ENCODE data around the gene PSPC1. TPM values are rescaled to one million over a fixed set of nuclear protein-coding genes. Genes with fewer than 3 reads are reported as not detected.

Gene PSPC1
- total RNA-seq, 1 experiment from 2014 or later, result 105 TPM

DNA sequence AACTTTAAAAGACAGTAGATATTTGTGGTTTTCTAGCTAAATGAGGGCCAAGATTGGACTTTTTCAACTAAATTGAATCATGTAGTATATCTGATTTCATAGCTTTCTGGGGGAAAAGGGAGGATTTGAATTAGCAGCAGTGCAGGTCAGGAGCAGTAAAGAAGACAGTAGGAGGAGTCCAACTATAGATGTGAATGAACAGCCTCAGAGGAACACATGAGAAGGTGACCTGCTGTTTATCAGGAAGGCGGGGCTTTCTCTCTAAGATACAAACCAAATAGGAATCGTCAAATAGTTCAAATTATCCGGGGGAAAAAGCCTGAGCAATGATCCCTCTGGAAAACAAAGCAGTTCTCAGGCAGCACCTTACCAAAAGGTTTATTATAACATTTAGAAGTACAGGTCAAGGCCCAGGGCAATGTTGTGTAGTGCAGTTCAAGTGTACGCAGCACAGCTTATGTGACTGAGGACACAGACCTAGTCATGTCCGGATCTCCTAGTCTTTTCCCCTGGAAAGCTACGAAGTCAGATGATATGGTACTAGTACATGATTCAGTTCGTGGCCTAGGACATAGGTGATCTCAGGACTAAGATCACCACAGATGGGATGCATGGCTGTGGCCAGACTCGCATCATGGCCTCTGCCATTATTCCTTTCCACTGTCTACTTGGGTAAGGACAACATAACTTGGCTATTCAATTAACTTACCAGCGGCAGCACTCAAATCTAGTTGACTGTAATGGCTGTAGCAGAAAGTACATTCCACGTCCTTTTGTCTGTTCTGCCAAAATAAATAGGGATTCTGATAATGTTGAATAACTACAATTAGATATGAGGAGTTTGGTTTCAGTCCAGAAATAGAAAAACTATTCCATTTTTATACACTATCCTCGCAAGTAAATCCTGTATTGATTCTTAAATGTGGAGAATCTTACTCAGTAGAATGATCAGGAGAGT, 109.0 kb downstream of the PSPC1 start:
- no peak for DNase-seq (ENCODE audit: low spot score)

DNA sequence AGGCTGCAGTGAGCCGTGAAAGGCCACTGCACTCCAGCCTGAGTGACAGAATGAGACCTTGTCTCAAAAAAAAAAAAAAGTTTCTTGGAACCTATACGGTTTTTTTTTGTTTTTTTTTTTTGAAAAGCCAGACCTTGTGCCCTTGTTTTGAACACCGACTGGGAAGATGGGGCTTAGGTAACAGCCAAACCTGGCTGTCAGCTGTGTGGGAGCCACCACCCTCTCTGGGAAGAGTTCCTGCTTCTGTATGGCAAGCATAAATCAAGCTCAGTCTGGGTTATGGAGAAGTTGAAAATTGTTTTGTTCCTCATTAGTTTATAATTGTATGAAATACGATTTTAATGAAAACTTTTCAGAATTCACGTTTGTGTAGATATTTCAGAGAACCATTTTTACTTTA, 109.8 kb downstream of the PSPC1 start:
- no peak for DNase-seq (ENCODE audit: low spot score)

DNA sequence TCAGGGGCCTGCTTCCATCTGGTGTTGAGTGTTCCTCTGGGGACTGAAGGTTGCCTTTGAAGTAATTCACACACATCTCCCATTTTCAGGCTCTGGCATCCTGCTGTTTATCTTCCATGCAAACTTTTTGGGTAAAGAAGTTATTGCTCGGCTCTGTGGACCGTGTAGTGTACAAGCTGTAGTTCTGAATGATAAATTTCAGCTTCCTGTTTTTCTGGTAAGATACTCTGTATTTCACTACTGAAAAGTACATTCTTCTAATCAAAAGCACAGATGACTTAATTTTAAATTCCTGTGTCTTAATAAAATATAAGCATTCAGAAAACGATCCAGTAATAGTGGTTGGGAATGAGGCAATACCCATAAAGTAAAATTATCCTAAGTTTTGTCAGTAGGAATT, 112.6 kb downstream of the PSPC1 start:
- no peak for DNase-seq (ENCODE audit: low spot score)

DNA sequence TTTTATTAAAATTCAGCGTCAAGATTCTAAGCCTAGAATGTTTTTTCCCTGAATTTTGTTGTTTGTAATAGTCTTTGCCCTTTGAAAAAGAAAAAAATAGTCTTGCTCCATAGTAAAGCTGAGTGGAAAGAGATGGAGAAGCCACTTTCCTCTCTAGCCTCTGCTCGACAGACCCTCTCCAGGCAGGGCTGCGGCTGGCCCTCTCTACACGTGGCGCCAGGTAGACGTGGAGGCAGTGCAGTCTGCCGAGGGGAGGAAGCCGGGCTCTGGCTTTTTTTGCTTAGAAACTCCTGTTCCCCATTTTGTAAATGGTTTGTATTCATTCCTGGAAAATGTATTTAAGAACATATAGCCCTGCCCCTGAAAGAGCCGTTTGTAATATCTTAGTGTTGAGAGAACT, 114.0 kb downstream of the PSPC1 start:
- DNase-seq (ENCODE audit: low spot score), result no peak

DNA sequence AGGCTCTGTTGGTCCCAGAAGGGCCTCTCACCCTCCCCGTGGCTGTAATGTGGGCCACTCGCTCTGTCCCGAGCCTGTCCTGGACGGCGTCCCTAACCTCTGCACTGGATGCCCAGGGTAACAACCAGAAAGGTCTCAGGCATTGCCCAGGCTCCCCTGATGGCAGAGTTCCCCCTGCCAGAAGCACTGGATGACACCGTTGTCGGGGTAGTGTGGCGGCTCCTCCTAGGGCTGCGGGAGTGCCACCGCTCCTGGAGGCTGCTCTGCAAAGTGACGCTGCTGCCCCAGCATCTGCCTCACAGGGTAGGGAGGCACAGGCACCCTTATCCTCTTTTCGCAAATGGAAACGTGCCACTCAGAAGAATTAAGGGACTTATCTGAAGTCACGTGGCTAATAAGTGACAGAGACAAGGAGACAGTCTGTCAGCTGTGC, 117.3 kb downstream of the PSPC1 start:
- no peak for DNase-seq (ENCODE audit: low spot score)

DNA sequence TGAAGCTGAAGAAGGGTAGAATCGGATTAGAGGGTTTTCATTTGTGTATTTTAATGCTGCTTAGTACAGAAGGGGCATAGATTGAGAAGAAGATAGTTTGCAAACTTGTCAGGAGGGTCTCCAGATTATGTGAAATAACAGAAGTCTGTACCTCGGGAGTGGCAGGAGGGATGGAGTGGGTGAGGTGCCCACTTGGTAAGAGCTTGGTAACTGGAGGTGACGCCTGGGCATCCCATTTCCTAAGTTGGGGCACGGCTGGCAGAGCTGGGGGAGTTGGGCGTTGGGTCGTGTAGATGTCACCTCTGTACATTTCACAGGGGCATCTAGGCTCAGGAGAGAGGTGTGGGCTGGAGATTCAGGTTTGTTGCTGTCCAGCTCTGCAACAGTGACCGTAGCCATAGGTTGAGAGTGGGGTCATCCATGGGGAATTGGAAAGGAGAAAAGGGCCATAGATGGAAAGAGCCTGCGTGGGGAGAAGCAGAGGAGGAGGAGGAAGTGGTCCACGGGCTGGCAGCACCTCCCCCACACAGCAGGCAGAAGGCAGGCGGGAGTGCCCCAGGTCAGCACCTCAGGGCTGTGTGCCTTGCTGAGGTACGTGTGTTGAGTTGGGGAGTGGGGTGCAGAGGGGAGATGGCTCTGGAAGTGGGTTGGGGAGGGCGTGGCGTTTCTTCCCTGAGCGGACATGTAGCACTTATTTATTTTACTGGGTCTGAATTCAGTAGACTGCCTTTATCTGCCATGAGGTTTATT, 118.1 kb downstream of the PSPC1 start:
- no peak for DNase-seq (ENCODE audit: low spot score)

DNA sequence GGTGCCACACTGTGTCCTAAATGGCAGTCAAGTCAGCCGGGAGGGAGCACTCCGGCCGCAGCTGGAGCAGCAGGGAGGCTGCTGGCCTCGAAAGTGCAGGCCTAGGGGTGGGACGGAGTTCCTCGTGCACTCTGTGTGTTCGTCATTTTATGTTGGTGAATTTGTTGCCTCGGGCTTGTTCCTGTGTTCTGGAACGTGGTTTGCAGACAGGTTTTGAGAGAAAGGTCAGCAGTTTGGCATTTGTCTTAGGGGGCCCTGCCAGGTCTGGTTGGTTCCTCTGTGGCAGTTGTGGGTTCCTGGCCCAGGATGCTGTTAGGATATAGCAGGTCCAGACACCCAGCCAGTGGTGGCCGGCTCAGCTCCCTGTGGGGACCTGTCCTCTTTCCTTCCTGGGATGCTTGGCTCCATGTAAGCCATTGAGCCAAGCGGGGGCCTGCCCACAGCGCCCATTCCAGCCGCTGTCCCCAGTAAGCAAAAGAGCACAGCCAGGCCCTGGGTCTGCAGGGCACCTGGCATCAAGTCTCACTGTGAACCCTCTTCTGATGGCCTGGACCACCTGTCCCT, 119.2 kb downstream of the PSPC1 start:
- no peak for DNase-seq (ENCODE audit: low spot score)

DNA sequence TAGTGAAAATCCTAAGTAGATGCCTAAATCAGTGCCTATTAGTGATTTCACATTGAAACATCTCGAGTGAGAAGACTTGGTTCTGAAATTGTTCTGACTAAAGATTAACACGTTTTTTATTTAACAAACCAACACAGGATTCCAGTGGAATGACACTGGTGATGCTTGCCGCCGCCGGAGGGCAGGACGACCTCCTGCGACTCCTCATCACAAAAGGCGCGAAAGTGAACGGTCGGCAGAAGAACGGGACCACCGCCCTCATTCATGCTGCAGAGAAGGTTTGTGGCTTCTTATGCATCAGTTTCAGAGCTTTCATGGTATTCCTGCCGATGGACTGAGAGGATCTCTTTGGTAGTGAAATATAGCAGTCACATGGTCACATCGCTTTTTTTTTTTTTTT, 121.2 kb downstream of the PSPC1 start:
- no peak for DNase-seq (ENCODE audit: low spot score)

DNA sequence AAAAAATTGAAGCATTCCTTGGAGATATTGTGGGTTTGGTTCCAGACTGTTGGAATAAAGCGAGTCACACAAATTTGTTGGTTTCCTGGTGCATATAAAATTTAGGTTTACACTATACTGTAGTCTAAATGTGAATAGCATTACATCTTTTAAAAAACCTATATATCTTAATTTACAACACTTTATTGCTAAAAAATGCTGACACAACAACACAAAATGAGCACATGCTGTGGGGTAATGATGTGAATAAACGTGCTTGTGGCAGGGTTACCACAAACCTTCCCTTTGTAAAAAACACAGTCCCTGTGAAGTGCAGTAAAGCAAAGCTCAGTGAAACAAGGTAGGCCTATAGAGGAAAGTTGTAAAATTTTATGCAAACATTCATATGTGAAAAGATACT, 121.6 kb downstream of the PSPC1 start:
- no peak for DNase-seq (ENCODE audit: low spot score)

DNA sequence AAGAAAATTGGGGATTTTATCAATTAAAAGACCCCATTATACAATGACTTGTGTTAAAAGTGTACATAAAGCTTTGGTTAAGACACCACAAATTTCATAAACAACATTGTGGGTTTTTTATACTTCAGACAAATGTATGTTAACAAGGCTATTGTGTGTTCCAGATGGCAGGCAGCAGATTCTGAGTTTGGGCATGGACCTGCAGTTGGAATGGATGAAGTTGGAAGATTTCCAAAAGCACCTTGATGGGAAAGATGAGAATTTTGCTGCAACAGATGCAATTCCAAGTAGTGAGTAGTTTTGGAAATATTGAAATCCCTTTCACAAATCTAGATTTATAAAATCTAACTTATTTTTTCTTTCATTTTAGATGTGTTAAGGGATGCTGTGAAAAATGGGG, 123.9 kb downstream of the PSPC1 start:
- no peak for DNase-seq (ENCODE audit: low spot score)

DNA sequence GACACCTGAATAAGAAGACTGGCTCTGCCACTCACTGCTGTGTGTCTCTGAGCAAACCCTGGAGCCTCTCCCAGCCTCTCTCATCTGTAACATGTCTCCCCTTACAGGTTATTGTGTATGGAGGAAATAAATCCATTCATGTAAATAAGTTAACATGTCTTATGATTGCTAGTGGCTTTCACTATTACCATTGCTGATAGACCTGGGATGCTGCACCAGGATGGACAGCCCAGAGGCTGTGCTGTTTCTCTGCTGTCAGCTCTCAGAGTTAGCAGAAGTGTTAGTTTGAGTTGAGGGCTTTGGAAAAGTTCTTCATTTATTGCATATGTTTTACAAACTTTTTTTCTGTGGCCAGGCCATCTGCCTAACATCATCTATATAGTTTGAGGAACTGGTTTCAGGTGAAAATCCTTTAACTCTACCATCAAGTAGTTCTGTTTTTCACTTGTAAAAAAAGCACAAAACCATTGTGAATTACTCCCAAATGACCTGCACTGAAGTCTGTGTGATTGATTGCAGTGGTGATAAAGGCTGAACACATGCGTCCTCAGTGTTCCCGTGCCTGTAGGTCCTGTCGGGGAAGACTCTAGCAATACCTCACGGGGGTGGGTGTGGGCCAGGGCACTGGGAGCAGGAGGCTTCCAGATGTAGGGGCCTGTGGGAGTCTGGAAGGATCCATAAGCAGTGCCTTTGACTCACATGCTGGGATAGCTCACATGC, 124.7 kb downstream of the PSPC1 start:
- no peak for DNase-seq (ENCODE audit: low spot score)

Small RNA genes within 50 kb of the gene (small RNA-seq; reads per million reads assigned to genes)
- 0.29 reads per million for gene RN7SL166P

Other genes starting within 250 kb of the PSPC1 start
- not detected in 2 replicates for gene TPTE2, start 221.4 kb downstream of the PSPC1 start, total RNA-seq (2014; rRNA removed; shearing (Covaris generic))
- 13.6 and 14.9 TPM in 2 replicates for gene MPHOSPH8, start 149.3 kb downstream of the PSPC1 start, total RNA-seq (2014; rRNA removed; shearing (Covaris generic))
- gene ZMYM5, start 80.7 kb upstream of the PSPC1 start, total RNA-seq (2014; rRNA removed; shearing (Covaris generic)), result 5.3 and 8.3 TPM in 2 replicates
- gene ZMYM2, start 175.8 kb upstream of the PSPC1 start, total RNA-seq (2014; rRNA removed; shearing (Covaris generic)), result 35.3 and 39.2 TPM in 2 replicates

All from HT-29 (cell line).